ENCODE data around the gene SRC.

SRC gene

DNA sequence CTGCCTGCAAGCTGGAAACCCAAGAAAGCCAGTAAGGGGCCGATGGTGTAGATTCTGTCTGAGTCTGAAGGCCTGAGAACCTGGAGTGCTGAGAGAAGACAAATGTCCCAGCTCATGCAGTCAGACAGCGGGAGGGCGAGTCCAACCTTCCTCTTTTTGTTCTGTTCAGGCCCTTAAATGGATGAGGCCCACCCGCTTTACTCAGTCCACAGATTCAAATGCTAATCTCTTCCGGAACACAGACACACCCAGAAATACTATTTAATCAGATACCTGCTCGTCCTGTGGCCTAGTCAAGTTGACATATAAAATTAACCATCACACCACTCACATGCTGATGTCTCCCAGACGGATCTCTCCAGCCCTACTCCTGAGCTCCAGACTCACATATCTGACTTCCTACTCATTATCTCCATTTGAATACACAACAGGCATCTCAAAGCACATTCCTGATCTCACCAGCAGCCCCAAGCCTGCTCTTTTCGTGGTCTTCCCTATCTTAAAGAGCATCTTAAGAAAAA, 26.7 kb upstream of the SRC start:
- no peak for TF ChIP-seq TAF1 (IDR thresholded peaks at IDR 0.05; ENCODE audit: borderline replicate concordance, insufficient read depth, low read length)
- TF ChIP-seq SIN3A (IDR thresholded peaks at IDR 0.05; ENCODE audit: borderline replicate concordance, insufficient read depth, low read length): no peak
- TF ChIP-seq FOXP2 (optimal IDR thresholded peaks at IDR 0.05; ENCODE audit: borderline replicate concordance, extremely low read depth, extremely low read length, insufficient read depth): no peak
- TF ChIP-seq REST (IDR thresholded peaks at IDR 0.05; ENCODE audit: insufficient read depth in 1 of 2, low read depth in 2 of 2, low read length in 2 of 2): no peak
- TF ChIP-seq POLR2AphosphoS5 (IDR thresholded peaks at IDR 0.05; ENCODE audit: low read depth, low read length): no peak

DNA sequence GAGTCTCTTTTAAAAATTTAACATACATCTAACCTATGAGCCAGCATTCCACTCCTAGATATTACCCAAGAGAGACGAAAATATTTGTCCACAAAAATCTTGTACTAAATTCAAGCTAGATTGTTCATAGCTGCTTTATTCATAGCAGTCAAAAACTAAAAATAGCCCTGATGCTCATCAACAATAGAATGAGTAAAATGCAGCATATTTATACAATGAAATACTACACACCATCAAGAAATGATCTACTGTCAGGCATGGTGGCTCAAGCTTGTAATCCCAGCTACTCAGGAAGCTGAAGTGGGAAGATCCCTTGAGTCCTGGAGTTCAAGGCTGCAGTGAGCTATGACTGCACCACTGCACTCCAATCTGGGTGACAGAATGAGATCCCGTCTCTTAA, 22.0 kb upstream of the SRC start:
- TF ChIP-seq REST (IDR thresholded peaks at IDR 0.05; ENCODE audit: insufficient read depth in 1 of 2, low read depth in 2 of 2, low read length in 2 of 2): no peak
- no peak for TF ChIP-seq TAF1 (IDR thresholded peaks at IDR 0.05; ENCODE audit: borderline replicate concordance, insufficient read depth, low read length)
- TF ChIP-seq POLR2AphosphoS5 (IDR thresholded peaks at IDR 0.05; ENCODE audit: low read depth, low read length): no peak

GRCh38 chr20:37325206-37325605, 20.7 kb upstream of the SRC start:
- TF ChIP-seq FOXP2 (optimal IDR thresholded peaks at IDR 0.05; ENCODE audit: borderline replicate concordance, extremely low read depth, extremely low read length, insufficient read depth): no peak
- no peak for TF ChIP-seq POLR2AphosphoS5 (IDR thresholded peaks at IDR 0.05; ENCODE audit: low read depth, low read length)
- no peak for TF ChIP-seq SIN3A (IDR thresholded peaks at IDR 0.05; ENCODE audit: borderline replicate concordance, insufficient read depth, low read length)
- no peak for TF ChIP-seq REST (IDR thresholded peaks at IDR 0.05; ENCODE audit: insufficient read depth in 1 of 2, low read depth in 2 of 2, low read length in 2 of 2)

GRCh38 chr20:37326666-37327065, 19.3 kb upstream of the SRC start:
- TF ChIP-seq SIN3A (IDR thresholded peaks at IDR 0.05; ENCODE audit: borderline replicate concordance, insufficient read depth, low read length) (no peak), FOXP2 (optimal IDR thresholded peaks at IDR 0.05; ENCODE audit: borderline replicate concordance, extremely low read depth, extremely low read length, insufficient read depth) (no peak), POLR2AphosphoS5 (IDR thresholded peaks at IDR 0.05; ENCODE audit: low read depth, low read length) (no peak), REST (IDR thresholded peaks at IDR 0.05; ENCODE audit: insufficient read depth in 1 of 2, low read depth in 2 of 2, low read length in 2 of 2) (no peak), TAF1 (IDR thresholded peaks at IDR 0.05; ENCODE audit: borderline replicate concordance, insufficient read depth, low read length) (no peak)

GRCh38 chr20:37327748-37328147, 18.2 kb upstream of the SRC start:
- no peak for TF ChIP-seq FOXP2 (optimal IDR thresholded peaks at IDR 0.05; ENCODE audit: borderline replicate concordance, extremely low read depth, extremely low read length, insufficient read depth)
- TF ChIP-seq SIN3A (IDR thresholded peaks at IDR 0.05; ENCODE audit: borderline replicate concordance, insufficient read depth, low read length): no peak
- TF ChIP-seq REST (IDR thresholded peaks at IDR 0.05; ENCODE audit: insufficient read depth in 1 of 2, low read depth in 2 of 2, low read length in 2 of 2): no peak
- no peak for TF ChIP-seq POLR2AphosphoS5 (IDR thresholded peaks at IDR 0.05; ENCODE audit: low read depth, low read length)
- no peak for TF ChIP-seq TAF1 (IDR thresholded peaks at IDR 0.05; ENCODE audit: borderline replicate concordance, insufficient read depth, low read length)
